SK-N-SH treated with all-trans-retinoic acid at 6 μM for 48 hours (cell line): ENCODE measurements around the gene LLGL2.

Experiments used
- ARNTL ChIP-seq: fragments of 450-650 bp; formaldehyde crosslinking; IDR thresholded peaks from 2 replicates; pipeline ENCODE4 v1.5.0; 2020; ENCODE audit warnings: low read depth, mild to moderate bottlenecking, moderate library complexity, borderline replicate concordance
- BACH2 ChIP-seq: fragments of 250-450 bp; sonication (Bioruptor Pico); IDR thresholded peaks from 2 replicates; pipeline ENCODE4 v1.9.0; 2021; ENCODE audit warnings: mild to moderate bottlenecking, borderline replicate concordance
- GLIS3 ChIP-seq: fragments of 250-450 bp; sonication (Bioruptor Pico); IDR thresholded peaks from 2 replicates; pipeline ENCODE4 v1.5.0; 2020; ENCODE audit warnings: mild to moderate bottlenecking, moderate library complexity
- OSR1 ChIP-seq: fragments of 250-450 bp; sonication (Bioruptor Pico); IDR thresholded peaks from 2 replicates; pipeline ENCODE4 v1.8.0; 2022; ENCODE audit warnings: moderate library complexity, mild to moderate bottlenecking, inconsistent platforms
- PPARA ChIP-seq: fragments of 250-450 bp; sonication (Bioruptor Pico); IDR thresholded peaks from 2 replicates; pipeline ENCODE4 v1.5.0; 2020; ENCODE audit warnings: mild to moderate bottlenecking, borderline replicate concordance
- RARB ChIP-seq: fragments of 250-450 bp; sonication (Bioruptor Pico); IDR thresholded peaks from 2 replicates; pipeline ENCODE4 v1.8.0; 2021; ENCODE audit warnings: mild to moderate bottlenecking, moderate library complexity
- TCF4 ChIP-seq: fragments of 250-450 bp; sonication (Bioruptor Pico); IDR thresholded peaks from 2 replicates; pipeline ENCODE4 v1.8.0; 2021; ENCODE audit warnings: mild to moderate bottlenecking, moderate library complexity, borderline replicate concordance
- TOX ChIP-seq: fragments of 250-450 bp; sonication (Bioruptor Pico); IDR thresholded peaks from 2 replicates; pipeline ENCODE4 v1.8.0; 2021; ENCODE audit warnings: mild to moderate bottlenecking, moderate library complexity, borderline replicate concordance
- ZFP3 ChIP-seq: fragments of 250-450 bp; sonication (Bioruptor Pico); IDR thresholded peaks from 2 replicates; pipeline ENCODE4 v1.5.0; 2020; ENCODE audit warnings: mild to moderate bottlenecking, moderate library complexity
- ZFP30 ChIP-seq: fragments of 450-650 bp; formaldehyde crosslinking; IDR thresholded peaks from 2 replicates; pipeline ENCODE4 v1.5.0; 2022; ENCODE audit warnings: mild to moderate bottlenecking, moderate library complexity
- ZNF565 ChIP-seq: fragments of 450-650 bp; formaldehyde crosslinking; conservative IDR thresholded peaks from 2 replicates; pipeline ENCODE4 v1.5.0; 2020; ENCODE audit warnings: low read depth, mild to moderate bottlenecking, moderate library complexity
- ZNF8 ChIP-seq: fragments of 450-650 bp; formaldehyde crosslinking; IDR thresholded peaks from 2 replicates; pipeline ENCODE4 v1.5.0; 2020; ENCODE audit warnings: mild to moderate bottlenecking, moderate library complexity
- TF ChIP-seq, protein P1 (sequence below): fragments of 250-450 bp; sonication (Bioruptor Pico); IDR thresholded peaks from 2 replicates; pipeline ENCODE4 v1.5.1; 2020; ENCODE audit warnings: low read depth, mild to moderate bottlenecking, moderate library complexity
- TF ChIP-seq, protein P2 (sequence below): fragments of 250-450 bp; sonication (Bioruptor Pico); IDR thresholded peaks from 2 replicates; pipeline ENCODE4 v1.8.0; 2020; ENCODE audit warnings: mild to moderate bottlenecking, moderate library complexity, borderline replicate concordance

DNA sequence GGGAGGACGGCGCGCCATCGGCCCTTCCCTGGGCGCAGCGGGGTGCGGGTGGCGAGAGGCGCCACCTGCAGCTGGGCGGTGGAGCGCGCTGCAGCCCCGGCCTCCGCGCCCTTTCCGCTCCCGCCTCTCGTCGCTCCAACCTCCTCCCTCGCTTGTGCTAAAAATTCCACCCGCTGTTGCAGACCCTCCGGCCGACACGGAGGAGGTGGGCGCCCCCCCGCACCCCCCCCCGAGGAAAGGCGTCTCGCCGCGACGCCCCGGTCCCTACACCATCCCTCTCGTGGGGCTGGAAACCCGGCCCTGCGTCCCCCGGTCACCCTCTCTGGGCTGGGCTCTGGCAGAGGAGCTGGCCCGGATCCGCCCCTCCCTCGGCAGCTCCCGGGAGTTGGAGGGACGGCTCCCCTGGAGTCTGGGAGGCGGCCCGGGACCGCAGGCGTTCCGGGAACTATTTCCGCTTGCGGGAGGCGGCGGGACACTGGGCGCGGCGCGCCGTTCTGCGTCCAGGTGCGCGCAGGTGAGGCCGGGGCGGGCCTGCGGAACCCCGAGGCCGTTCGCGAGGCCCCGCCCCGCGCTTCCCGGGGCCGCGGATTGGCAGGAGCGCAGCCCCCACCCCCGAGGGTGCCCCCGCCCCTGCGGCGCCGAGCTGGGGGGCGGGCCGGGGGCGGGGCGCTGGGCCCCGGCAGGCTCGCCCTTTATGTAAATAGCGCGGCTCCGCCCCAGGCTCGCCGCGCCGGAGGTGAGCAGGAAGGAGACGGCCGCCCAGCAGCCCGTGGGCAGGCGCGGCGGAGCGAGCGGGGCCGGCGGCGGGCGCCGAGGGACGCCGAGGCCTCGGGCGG lies at the start of gene LLGL2:
- TF ChIP-seq PPARA (CRISPR knock-in tag): no peak
- TF ChIP-seq ZNF565 (CRISPR knock-in tag): no peak
- TF ChIP-seq RARB (CRISPR knock-in tag): no peak
- TF ChIP-seq, protein P1, sequence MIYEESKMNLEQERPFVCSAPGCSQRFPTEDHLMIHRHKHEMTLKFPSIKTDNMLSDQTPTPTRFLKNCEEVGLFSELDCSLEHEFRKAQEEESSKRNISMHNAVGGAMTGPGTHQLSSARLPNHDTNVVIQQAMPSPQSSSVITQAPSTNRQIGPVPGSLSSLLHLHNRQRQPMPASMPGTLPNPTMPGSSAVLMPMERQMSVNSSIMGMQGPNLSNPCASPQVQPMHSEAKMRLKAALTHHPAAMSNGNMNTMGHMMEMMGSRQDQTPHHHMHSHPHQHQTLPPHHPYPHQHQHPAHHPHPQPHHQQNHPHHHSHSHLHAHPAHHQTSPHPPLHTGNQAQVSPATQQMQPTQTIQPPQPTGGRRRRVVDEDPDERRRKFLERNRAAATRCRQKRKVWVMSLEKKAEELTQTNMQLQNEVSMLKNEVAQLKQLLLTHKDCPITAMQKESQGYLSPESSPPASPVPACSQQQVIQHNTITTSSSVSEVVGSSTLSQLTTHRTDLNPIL: no peak
- TF ChIP-seq ARNTL (CRISPR knock-in tag): no peak
- TF ChIP-seq GLIS3 (CRISPR knock-in tag): no peak
- no peak for TF ChIP-seq ZFP3 (CRISPR knock-in tag)
- TF ChIP-seq ZFP30 (CRISPR knock-in tag): no peak
- TF ChIP-seq, protein P2, sequence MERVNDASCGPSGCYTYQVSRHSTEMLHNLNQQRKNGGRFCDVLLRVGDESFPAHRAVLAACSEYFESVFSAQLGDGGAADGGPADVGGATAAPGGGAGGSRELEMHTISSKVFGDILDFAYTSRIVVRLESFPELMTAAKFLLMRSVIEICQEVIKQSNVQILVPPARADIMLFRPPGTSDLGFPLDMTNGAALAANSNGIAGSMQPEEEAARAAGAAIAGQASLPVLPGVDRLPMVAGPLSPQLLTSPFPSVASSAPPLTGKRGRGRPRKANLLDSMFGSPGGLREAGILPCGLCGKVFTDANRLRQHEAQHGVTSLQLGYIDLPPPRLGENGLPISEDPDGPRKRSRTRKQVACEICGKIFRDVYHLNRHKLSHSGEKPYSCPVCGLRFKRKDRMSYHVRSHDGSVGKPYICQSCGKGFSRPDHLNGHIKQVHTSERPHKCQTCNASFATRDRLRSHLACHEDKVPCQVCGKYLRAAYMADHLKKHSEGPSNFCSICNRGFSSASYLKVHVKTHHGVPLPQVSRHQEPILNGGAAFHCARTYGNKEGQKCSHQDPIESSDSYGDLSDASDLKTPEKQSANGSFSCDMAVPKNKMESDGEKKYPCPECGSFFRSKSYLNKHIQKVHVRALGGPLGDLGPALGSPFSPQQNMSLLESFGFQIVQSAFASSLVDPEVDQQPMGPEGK (CRISPR knock-in tag): peak; percentile 88; the same call in 1 of the 2 replicates
- no peak for TF ChIP-seq TCF4 (CRISPR knock-in tag)
- TF ChIP-seq ZNF8 (CRISPR knock-in tag): no peak
- TF ChIP-seq BACH2: no peak
- TF ChIP-seq OSR1 (CRISPR knock-in tag): no peak
- TF ChIP-seq TOX (CRISPR knock-in tag): no peak
